ENCODE results near the gene NCAN. TPM values are rescaled to one million over a fixed set of nuclear protein-coding genes. Genes with fewer than 3 reads are reported as not detected.
A peak's percentile ranks its signal among the peaks of the same experiment; 100 is the strongest.
"Not testable (repeated sequence)": the region's sequence is repeated elsewhere in the genome, so short reads cannot be mapped to it uniquely, and the experiment has no call there.

Gene NCAN
- total RNA-seq, 1 experiment from 2014 or later: not detected

DNA sequence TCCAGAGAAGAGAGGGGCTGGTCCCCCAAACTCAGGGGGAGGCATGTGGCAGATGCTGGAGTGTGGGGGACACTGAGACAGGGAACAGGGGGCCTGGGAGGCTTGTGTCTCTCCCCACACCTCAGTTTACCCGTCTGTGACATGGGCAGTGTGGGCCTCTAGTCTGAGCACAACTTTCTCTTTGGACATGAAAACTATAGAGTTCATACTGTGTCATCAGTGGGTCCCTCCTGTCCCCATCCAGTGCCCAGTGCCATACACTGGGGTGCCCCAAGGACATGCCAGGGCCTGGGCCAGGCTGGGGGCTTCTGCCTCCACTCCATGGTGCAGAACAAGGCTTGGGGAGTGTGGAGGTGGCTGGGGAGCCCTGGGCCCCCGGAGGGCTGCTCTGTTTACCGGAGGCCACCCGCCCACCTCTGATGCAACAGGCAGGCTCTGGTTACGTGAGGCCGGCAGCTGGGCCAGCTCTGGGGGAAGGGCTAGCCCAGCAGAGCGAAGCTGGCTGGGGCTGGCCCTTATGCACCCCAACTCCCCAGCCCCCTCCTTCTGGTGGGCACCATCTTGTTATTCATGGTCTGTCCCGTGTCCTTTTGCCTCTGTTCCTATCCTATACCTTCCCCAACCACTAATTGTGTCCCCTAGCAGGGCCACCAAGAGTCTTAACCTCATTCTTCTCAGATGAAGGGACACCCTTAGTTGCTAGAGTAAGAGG, 39.8 kb upstream of the NCAN start:
- Mint-ChIP-seq H3K27ac (ENCODE audit: low read depth, unreplicated experiment) (no peak overlapping the region), H3K9me3 (ENCODE audit: unreplicated experiment) (no peaks in the 10 kb centered on the region), H3K4me3 (ENCODE audit: unreplicated experiment) (no peak overlapping the region), H3K36me3 (ENCODE audit: insufficient read depth, unreplicated experiment) (peaks cover 4% of the 10 kb centered on the region), H3K27me3 (ENCODE audit: insufficient read depth, unreplicated experiment) (no peaks in the 10 kb centered on the region), H3K4me1 (ENCODE audit: insufficient read depth, unreplicated experiment) (peaks cover 6% of the 10 kb centered on the region)
- intact Hi-C loops (cut with micrococcal nuclease): no loop called here
- peak; percentile 48 for DNase-seq (ENCODE audit: unreplicated experiment)
- BruUV-seq (replicated peaks): no TSS peak
- ChIA-PET POLR2A (no interaction called here), CTCF (interaction anchor here (0.7 kb wide), 1 partner anchor 137 kb away, joined by 3 read pairs; no protein-coding TSS in a partner anchor)
- TF ChIP-seq, protein P1, sequence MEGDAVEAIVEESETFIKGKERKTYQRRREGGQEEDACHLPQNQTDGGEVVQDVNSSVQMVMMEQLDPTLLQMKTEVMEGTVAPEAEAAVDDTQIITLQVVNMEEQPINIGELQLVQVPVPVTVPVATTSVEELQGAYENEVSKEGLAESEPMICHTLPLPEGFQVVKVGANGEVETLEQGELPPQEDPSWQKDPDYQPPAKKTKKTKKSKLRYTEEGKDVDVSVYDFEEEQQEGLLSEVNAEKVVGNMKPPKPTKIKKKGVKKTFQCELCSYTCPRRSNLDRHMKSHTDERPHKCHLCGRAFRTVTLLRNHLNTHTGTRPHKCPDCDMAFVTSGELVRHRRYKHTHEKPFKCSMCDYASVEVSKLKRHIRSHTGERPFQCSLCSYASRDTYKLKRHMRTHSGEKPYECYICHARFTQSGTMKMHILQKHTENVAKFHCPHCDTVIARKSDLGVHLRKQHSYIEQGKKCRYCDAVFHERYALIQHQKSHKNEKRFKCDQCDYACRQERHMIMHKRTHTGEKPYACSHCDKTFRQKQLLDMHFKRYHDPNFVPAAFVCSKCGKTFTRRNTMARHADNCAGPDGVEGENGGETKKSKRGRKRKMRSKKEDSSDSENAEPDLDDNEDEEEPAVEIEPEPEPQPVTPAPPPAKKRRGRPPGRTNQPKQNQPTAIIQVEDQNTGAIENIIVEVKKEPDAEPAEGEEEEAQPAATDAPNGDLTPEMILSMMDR (IDR thresholded peaks at IDR 0.05; ENCODE audit: unreplicated experiment): no peak

- H3K9me3 Mint-ChIP-seq (ENCODE audit: unreplicated experiment); H3K27me3 Mint-ChIP-seq (ENCODE audit: insufficient read depth, unreplicated experiment); POLR2A ChIA-PET; H3K4me1 Mint-ChIP-seq (ENCODE audit: insufficient read depth, unreplicated experiment); DNase-seq (ENCODE audit: unreplicated experiment); H3K36me3 Mint-ChIP-seq (ENCODE audit: insufficient read depth, unreplicated experiment); intact Hi-C loops (cut with micrococcal nuclease); H3K27ac Mint-ChIP-seq (ENCODE audit: low read depth, unreplicated experiment); BruUV-seq (replicated peaks); H3K4me3 Mint-ChIP-seq (ENCODE audit: unreplicated experiment): not testable (repeated sequence)
- CTCF ChIA-PET: interaction anchor here (0.7 kb wide), 2 partner anchors 75 to 121 kb away, joined by 3 read pairs; no protein-coding TSS in a partner anchor
Measured at GRCh38 chr19:19173243-19173642, 38.5 kb upstream of the NCAN start.

DNA sequence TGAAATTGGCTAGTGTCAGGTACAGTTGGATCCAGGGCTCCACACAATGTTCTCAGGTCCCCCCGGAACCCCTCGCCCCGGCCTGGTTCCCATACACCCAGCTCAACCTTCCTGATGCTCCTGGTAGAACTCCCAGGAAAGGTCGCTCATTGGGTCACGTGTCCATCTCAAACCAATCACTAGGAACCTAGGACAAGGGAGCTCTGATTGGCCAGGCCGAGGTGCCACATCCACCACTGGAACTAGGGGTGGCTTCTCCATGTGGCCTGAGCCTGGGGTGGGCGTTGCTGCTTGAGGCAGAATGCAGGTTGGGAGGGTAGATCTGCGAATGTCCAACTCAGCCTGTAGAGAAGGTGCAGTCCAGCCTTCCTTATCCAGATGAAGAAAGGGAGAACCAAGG, 34.8 kb upstream of the NCAN start:
- ChIA-PET POLR2A (no interaction called here), CTCF (interaction anchor here (0.6 to 4.1 kb wide), 3 partner anchors 20 to 682 kb away, joined by 4 to 33 read pairs (median 5); no protein-coding TSS in a partner anchor)
- no peak for DNase-seq (ENCODE audit: unreplicated experiment)
- no peak overlapping the region for H3K4me3 Mint-ChIP-seq (ENCODE audit: unreplicated experiment)
- no peak overlapping the region for H3K27ac Mint-ChIP-seq (ENCODE audit: low read depth, unreplicated experiment)
- no peaks in the 10 kb centered on the region for H3K27me3 Mint-ChIP-seq (ENCODE audit: insufficient read depth, unreplicated experiment)
- TF ChIP-seq, protein P1 (IDR thresholded peaks at IDR 0.05; ENCODE audit: unreplicated experiment): no peak
- no peaks in the 10 kb centered on the region for H3K9me3 Mint-ChIP-seq (ENCODE audit: unreplicated experiment)
- intact Hi-C loops (cut with micrococcal nuclease): no loop called here
- no TSS peak for BruUV-seq (replicated peaks)
- H3K4me1 Mint-ChIP-seq (ENCODE audit: insufficient read depth, unreplicated experiment): peaks cover 6% of the 10 kb centered on the region
- peaks cover 15% of the 10 kb centered on the region for H3K36me3 Mint-ChIP-seq (ENCODE audit: insufficient read depth, unreplicated experiment)

DNA sequence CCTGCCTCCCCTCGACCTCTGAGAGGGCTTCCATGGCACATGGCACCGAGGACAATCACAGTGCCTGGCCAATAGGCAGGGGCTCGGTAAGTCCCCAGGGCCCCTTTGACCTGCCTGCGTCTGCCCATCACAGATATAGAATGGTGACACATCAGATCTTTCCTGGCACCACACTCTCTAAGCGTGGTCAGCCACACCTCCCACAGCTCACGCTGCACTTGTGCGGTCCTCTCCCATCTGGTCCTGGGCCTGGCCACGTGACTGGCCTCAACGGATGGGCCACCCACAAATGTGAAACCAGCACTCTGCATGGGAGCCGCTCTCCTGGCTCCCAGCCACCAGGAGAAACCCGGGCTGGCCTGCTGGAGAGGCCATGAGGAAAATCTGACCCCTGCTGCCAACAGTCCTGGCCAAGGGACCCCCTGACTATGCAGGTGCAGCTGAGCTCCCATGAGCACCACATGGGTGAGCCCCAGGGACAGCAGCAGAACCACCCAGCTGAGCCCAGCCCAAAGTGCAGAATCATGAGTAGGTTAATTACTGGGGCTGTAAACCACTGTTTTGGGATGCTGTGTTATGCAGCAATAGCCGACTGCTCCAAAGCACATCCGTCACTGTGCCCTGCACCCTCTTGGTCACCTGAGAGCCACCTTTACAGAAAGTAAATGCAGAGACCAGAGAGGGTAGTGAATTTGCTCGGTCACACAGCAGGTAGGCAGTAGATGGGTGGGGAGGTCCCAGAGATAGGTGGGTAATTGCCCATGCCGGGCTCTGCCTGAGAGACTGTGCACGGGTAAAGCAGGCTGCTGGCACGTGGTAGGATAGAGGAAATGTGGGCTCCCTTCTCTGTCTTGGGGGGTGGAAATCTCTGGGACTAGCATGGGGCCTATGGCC, 32.0 kb upstream of the NCAN start:
- BruUV-seq (replicated peaks): no TSS peak
- CTCF ChIA-PET: no interaction called here
- no peaks in the 10 kb centered on the region for H3K9me3 Mint-ChIP-seq (ENCODE audit: unreplicated experiment)

More for the DNA sequence above, 32.0 kb upstream of the NCAN start:
- Mint-ChIP-seq H3K27me3 (ENCODE audit: insufficient read depth, unreplicated experiment) (no peaks in the 10 kb centered on the region), H3K36me3 (ENCODE audit: insufficient read depth, unreplicated experiment) (peaks cover 22% of the 10 kb centered on the region), H3K4me3 (ENCODE audit: unreplicated experiment) (no peak overlapping the region), H3K27ac (ENCODE audit: low read depth, unreplicated experiment) (no peak overlapping the region), H3K4me1 (ENCODE audit: insufficient read depth, unreplicated experiment) (no peaks in the 10 kb centered on the region)
- POLR2A ChIA-PET: interaction anchor here (0.5 kb wide), 1 partner anchor 31 kb away, joined by 4 read pairs; no protein-coding TSS in a partner anchor
- intact Hi-C loops (cut with micrococcal nuclease): no loop called here
- DNase-seq (ENCODE audit: unreplicated experiment): no peak
- TF ChIP-seq, protein P1 (IDR thresholded peaks at IDR 0.05; ENCODE audit: unreplicated experiment): no peak

All from MCF 10A (cell line).